Ishikawa (cell line): ENCODE data around the gene MBOAT2.

Experiments
- CEBPB ChIP-seq: IDR thresholded peaks from 2 replicates; pipeline ENCODE4 v1.6.1; 2012
- CREB1 ChIP-seq: IDR thresholded peaks from 2 replicates; pipeline ENCODE4 v1.6.1; 2012; ENCODE audit warnings: low read depth
- EGR1 ChIP-seq: IDR thresholded peaks from 2 replicates; pipeline ENCODE4 v1.6.1; 2012
- EP300 ChIP-seq: IDR thresholded peaks from 2 replicates; pipeline ENCODE4 v1.6.1; 2012; ENCODE audit warnings: borderline replicate concordance
- FOXM1 ChIP-seq: IDR thresholded peaks from 2 replicates; pipeline ENCODE4 v1.6.1; 2012; ENCODE audit warnings: low read depth, borderline replicate concordance
- NFIC ChIP-seq: IDR thresholded peaks from 2 replicates; pipeline ENCODE4 v1.6.1; 2012
- RAD21 ChIP-seq: IDR thresholded peaks from 2 replicates; pipeline ENCODE4 v1.6.1; 2012; ENCODE audit warnings: low read depth
- TAF1 ChIP-seq: IDR thresholded peaks from 2 replicates; pipeline ENCODE4 v1.6.1; 2012; ENCODE audit warnings: low read depth, mild to moderate bottlenecking
- TCF12 ChIP-seq: IDR thresholded peaks from 2 replicates; pipeline ENCODE4 v1.6.1; 2012; ENCODE audit warnings: low read depth
- TEAD4 ChIP-seq: IDR thresholded peaks from 2 replicates; pipeline ENCODE4 v1.6.1; 2012
- USF1 ChIP-seq: IDR thresholded peaks from 2 replicates; pipeline ENCODE4 v1.6.1; 2012
- YY1 ChIP-seq: IDR thresholded peaks from 2 replicates; pipeline ENCODE4 v1.6.1; 2012; ENCODE audit warnings: low read depth
- ZBTB7A ChIP-seq: IDR thresholded peaks from 2 replicates; pipeline ENCODE4 v1.6.1; 2012; ENCODE audit warnings: low read depth
- TF ChIP-seq, protein P1 (sequence below): IDR thresholded peaks from 2 replicates; pipeline ENCODE4 v1.6.1; 2012
- TF ChIP-seq, protein P2 (sequence below): IDR thresholded peaks from 2 replicates; pipeline ENCODE4 v1.6.1; 2012; ENCODE audit warnings: low read depth, mild to moderate bottlenecking

The MBOAT2 gene

GRCh38 chr2:8935982-8936381, 67.5 kb downstream of the MBOAT2 start:
- no peak for TF ChIP-seq EGR1
- no peak for TF ChIP-seq TCF12
- no peak for TF ChIP-seq USF1
- no peak for TF ChIP-seq TAF1
- TF ChIP-seq ZBTB7A: no peak
- TF ChIP-seq, protein P1, sequence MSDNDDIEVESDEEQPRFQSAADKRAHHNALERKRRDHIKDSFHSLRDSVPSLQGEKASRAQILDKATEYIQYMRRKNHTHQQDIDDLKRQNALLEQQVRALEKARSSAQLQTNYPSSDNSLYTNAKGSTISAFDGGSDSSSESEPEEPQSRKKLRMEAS: no peak
- TF ChIP-seq EP300: no peak
- no peak for TF ChIP-seq YY1
- no peak for TF ChIP-seq FOXM1
- TF ChIP-seq, protein P2, sequence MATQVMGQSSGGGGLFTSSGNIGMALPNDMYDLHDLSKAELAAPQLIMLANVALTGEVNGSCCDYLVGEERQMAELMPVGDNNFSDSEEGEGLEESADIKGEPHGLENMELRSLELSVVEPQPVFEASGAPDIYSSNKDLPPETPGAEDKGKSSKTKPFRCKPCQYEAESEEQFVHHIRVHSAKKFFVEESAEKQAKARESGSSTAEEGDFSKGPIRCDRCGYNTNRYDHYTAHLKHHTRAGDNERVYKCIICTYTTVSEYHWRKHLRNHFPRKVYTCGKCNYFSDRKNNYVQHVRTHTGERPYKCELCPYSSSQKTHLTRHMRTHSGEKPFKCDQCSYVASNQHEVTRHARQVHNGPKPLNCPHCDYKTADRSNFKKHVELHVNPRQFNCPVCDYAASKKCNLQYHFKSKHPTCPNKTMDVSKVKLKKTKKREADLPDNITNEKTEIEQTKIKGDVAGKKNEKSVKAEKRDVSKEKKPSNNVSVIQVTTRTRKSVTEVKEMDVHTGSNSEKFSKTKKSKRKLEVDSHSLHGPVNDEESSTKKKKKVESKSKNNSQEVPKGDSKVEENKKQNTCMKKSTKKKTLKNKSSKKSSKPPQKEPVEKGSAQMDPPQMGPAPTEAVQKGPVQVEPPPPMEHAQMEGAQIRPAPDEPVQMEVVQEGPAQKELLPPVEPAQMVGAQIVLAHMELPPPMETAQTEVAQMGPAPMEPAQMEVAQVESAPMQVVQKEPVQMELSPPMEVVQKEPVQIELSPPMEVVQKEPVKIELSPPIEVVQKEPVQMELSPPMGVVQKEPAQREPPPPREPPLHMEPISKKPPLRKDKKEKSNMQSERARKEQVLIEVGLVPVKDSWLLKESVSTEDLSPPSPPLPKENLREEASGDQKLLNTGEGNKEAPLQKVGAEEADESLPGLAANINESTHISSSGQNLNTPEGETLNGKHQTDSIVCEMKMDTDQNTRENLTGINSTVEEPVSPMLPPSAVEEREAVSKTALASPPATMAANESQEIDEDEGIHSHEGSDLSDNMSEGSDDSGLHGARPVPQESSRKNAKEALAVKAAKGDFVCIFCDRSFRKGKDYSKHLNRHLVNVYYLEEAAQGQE: no peak

GRCh38 chr2:8934338-8934737, 69.1 kb downstream of the MBOAT2 start:
- TF ChIP-seq ZBTB7A (no peak), YY1 (no peak), FOXM1 (no peak), RAD21 (no peak), TCF12 (no peak), NFIC (no peak), TEAD4 (no peak), USF1 (no peak), TAF1 (no peak), CREB1 (no peak), EP300 (no peak), EGR1 (no peak), CEBPB (no peak)
- TF ChIP-seq, protein P1: no peak
- TF ChIP-seq, protein P2: no peak

DNA sequence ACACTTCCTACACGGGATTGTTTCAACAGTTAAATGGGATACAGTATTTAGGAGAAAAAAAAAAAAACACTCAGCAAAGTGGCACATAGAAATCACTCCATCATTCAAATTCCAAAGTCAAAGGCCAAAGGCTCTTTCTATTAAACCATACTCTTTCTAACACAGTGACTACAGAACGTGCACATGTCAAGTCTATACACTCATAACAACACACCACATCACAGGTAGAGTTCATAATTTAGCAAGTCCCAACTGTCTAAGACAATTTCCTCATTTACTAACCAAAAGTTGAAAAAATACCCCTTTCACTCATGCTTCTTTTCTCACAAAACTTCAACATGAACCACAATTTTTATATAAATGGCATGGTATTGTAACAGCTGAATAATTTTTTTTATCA, 70.8 kb downstream of the MBOAT2 start:
- TF ChIP-seq TCF12 (no peak), NFIC (no peak), EP300 (no peak), FOXM1 (no peak), EGR1 (no peak), YY1 (no peak), TEAD4 (no peak), USF1 (no peak), ZBTB7A (no peak), TAF1 (no peak), RAD21 (no peak), CREB1 (no peak), CEBPB (no peak)
- TF ChIP-seq, protein P2: no peak
- TF ChIP-seq, protein P1: no peak

DNA sequence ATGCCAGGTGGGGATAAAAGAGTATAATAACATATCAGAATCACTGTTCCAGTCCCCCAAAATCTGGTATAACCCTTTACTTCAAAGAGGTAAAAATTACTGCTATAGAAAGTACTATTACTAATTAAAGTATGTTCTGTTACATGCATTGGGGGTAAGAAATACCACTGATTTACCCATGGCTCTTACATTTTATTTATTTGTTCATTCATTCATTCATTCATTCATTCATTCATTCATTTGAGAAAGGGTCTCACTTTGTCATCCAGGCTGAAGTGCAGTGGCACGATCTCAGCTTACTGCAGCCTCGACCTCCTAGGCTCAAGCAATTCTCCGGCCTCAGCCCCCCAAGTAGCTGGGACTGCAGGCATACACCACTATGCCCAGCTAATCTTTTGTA, 74.4 kb downstream of the MBOAT2 start:
- no peak for TF ChIP-seq TCF12
- no peak for TF ChIP-seq CREB1
- no peak for TF ChIP-seq FOXM1
- TF ChIP-seq TEAD4: no peak
- no peak for TF ChIP-seq YY1
- TF ChIP-seq EP300: no peak
- TF ChIP-seq, protein P1: no peak
- TF ChIP-seq NFIC: no peak
- no peak for TF ChIP-seq CEBPB
- no peak for TF ChIP-seq RAD21
- no peak for TF ChIP-seq ZBTB7A
- TF ChIP-seq EGR1: no peak
- TF ChIP-seq TAF1: no peak
- TF ChIP-seq USF1: no peak
